GM12892 (cell line): ENCODE results near the gene IGFL2.

Experiments
- POLR2A ChIP-seq: IDR thresholded peaks from 2 replicates; pipeline ENCODE4 v1.6.1; 2011; ENCODE audit warnings: low read depth, low read length, control low read depth
- POLR2AphosphoS5 ChIP-seq: IDR thresholded peaks from 2 replicates; pipeline ENCODE4 v1.6.1; 2011; ENCODE audit warnings: low read depth, low read length, control low read depth
- TAF1 ChIP-seq: IDR thresholded peaks from 2 replicates; pipeline ENCODE4 v1.6.1; 2011; ENCODE audit warnings: low read depth, mild to moderate bottlenecking, control low read depth, low read length, borderline replicate concordance

DNA sequence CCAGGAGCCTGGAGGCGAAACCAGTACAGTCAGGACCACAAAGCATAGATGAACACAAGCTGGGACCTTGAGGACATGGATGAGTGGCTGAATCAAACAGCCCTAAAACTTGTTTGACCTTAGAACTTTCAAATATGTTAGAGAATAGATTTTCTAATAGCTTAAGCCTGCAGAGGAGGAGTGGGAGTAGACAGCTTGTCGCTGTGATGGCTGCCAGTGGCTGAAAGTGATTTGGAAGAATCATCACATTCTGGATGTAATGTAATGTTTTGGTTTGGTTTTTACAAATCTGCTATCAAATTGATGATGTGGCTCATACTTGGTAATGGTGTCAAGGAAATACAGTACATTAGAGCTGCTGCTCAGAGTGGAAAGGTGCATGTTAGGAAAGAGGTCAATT is 35.5 kb upstream of the IGFL2 start:
- TF ChIP-seq POLR2A (no peak), TAF1 (no peak), POLR2AphosphoS5 (no peak)
